ENCODE measurements around the gene GALNT2. TPM values are rescaled to one million over a fixed set of nuclear protein-coding genes. Genes with fewer than 3 reads are reported as not detected.
A peak's percentile ranks its signal among the peaks of the same experiment; 100 is the strongest.

GALNT2 gene
- total and polyA plus RNA-seq, 9 of the 15 experiments (the other 6 are each of a cell fraction or from before 2014, with no cell fraction given) = 1.6 to 106 (median 51.9) TPM

- FAIRE-seq (no peak), ATAC-seq (peak; percentile 67), DNase-seq (ENCODE audit: extremely low read depth in 1 of 4, low spot score in 3 of 4) (peak in 1 of 4 experiments; percentile 40)
- 32% methylated on average over 12 of the region's 12 CpGs for WGBS (ENCODE audit: insufficient coverage, low coverage, missing lambda C conversion rate)
- CTCF ChIA-PET (ENCODE audit: low intra/inter-chr PET ratio) = no interaction called here
- Histone ChIP-seq H4K20me1 (replicated peaks; ENCODE audit: control insufficient read depth, insufficient read depth, low read length) (peaks cover 36% of the 10 kb centered on the region), H3K9ac (ENCODE audit: insufficient read depth in 1 of 2, low read depth in 2 of 2, low read length in 2 of 2) (peak overlapping the region in 1 of 2 experiments; percentile 7; a peak in 1 of 4 replicates), H3K79me2 (ENCODE audit: control insufficient read depth, insufficient read depth, low read length) (peaks cover 97% of the 10 kb centered on the region), H3K9me3 (replicated peaks; ENCODE audit: control insufficient read depth, insufficient read depth, low read depth, low read length) (no peaks in the 10 kb centered on the region), H3K36me3 (ENCODE audit: control insufficient read depth, insufficient read depth, low read length) (peaks cover 23% of the 10 kb centered on the region), H3K9me1 (ENCODE audit: control insufficient read depth, insufficient read depth, low read length) (peaks cover 5% of the 10 kb centered on the region), H3K27ac (ENCODE audit: extremely low read depth, low read depth, low read length) (no peak overlapping the region), H3K27me3 (ENCODE audit: control insufficient read depth in 2 of 2, insufficient read depth in 2 of 2, low read length in 2 of 2) (no peaks in the 10 kb centered on the region), H3K4me3 (no peak overlapping the region), H3K4me1 (replicated peaks in 1 of 2; ENCODE audit: control insufficient read depth in 2 of 2, insufficient read depth in 2 of 2, low read length in 2 of 2) (peaks cover 35 to 37% of the 10 kb centered on the region in 2 experiments), H3K4me2 (ENCODE audit: insufficient read depth, low read length) (no peak overlapping the region), H2AFZ (ENCODE audit: low read depth, low read length) (no peak overlapping the region)
- BruUV-seq (replicated peaks) = no TSS peak
- POLR2A ChIA-PET = interaction anchor here (0.9 to 1.2 kb wide), 6 partner anchors 10 to 66 kb away, joined by 3 to 4 read pairs (median 3); no protein-coding TSS in a partner anchor
- in situ Hi-C loops (cut with MboI) (no loop called here), intact Hi-C loops (cut with micrococcal nuclease) (no loop called here)
- TF ChIP-seq MEIS2 (IDR thresholded peaks at IDR 0.05; ENCODE audit: partially characterized antibody) (peak; percentile 5), TEAD4 (IDR thresholded peaks at IDR 0.05; ENCODE audit: low read length) (peak; percentile 39; the same call in 1 of the 2 replicates), TEAD4 (CRISPR knock-in tag; IDR thresholded peaks at IDR 0.05; ENCODE audit: borderline replicate concordance) (no peak), TCF3 (CRISPR knock-in tag; IDR thresholded peaks at IDR 0.05) (peak; percentile 33; the same call in 1 of the 2 replicates), MED1 (CRISPR knock-in tag; IDR thresholded peaks at IDR 0.05; ENCODE audit: borderline replicate concordance) (no peak), CBFA2T3 (IDR thresholded peaks at IDR 0.05) (peak; percentile 71), RAD21 (CRISPR knock-in tag; conservative IDR thresholded peaks at IDR 0.05 in 1 of 2, IDR thresholded peaks at IDR 0.05 in 1 of 2) (peak in 1 of 2 experiments; percentile 38; a peak in 2 of 4 replicates), NFIC (IDR thresholded peaks at IDR 0.05) (0 out of 2 replicates have a peak, but pooled peaks have one; percentile 4), ZNF609 (CRISPR knock-in tag; IDR thresholded peaks at IDR 0.05; ENCODE audit: borderline replicate concordance) (no peak), CBFA2T2 (conservative IDR thresholded peaks at IDR 0.05) (peak; percentile 49), PPARD (CRISPR knock-in tag; IDR thresholded peaks at IDR 0.05) (no peak), EP300 (IDR thresholded peaks at IDR 0.05; ENCODE audit: low read length) (peak; percentile 48; the same call in 1 of the 2 replicates), SMAD4 (CRISPR knock-in tag; conservative IDR thresholded peaks at IDR 0.05) (0 out of 2 replicates have a peak, but pooled peaks have one; percentile 22), ZNF324 (CRISPR knock-in tag; IDR thresholded peaks at IDR 0.05) (no peak), HMBOX1 (IDR thresholded peaks at IDR 0.05) (peak; percentile 81), RBFOX2 (IDR thresholded peaks at IDR 0.05; ENCODE audit: low read depth, low read length) (no peak)
These were observed 20.1 kb downstream of the GALNT2 start for GRCh38 chr1:230087028-230087716.

Data from K562 (cell line).